Stimulated activated naive B cell treated with anti-CD40 and anti-IgM and Interleukin-4, amounts not matched to agents 10 μg/mL and 1 μg/mL and 100 μg/mL, for 72 hours (primary cell): ENCODE measurements around the gene TRIM41.

ENCODE experiments used
- ATAC-seq, 2 donors: fragments of 150-1000 bp; cut with Tn5 transposase; replicated peaks; 2 replicates each; pipeline ENCODE4 v1.10.0; 2021; ENCODE audit warnings: moderate library complexity in 1 of 2
- DNase-seq: peaks from one replicate; pipeline ENCODE4 v3.0.0; 2021
- H3K27ac Mint-ChIP-seq: one replicate; pipeline ENCODE4 v1.8.0; 2022; ENCODE audit warnings: mild to moderate bottlenecking, mixed read lengths
- H3K27me3 Mint-ChIP-seq, 2 donors: one replicate each; pipeline ENCODE4 v1.8.0; 2022; ENCODE audit warnings: mixed read lengths in 2 of 2
- H3K36me3 Mint-ChIP-seq, 2 donors: one replicate each; pipeline ENCODE4 v1.8.0; 2022; ENCODE audit warnings: mixed read lengths in 2 of 2, mild to moderate bottlenecking in 1 of 2
- H3K4me1 Mint-ChIP-seq, 2 donors: one replicate each; pipeline ENCODE4 v1.8.0; 2022; ENCODE audit warnings: mixed read lengths in 2 of 2, mild to moderate bottlenecking in 1 of 2
- H3K4me3 Mint-ChIP-seq, 2 donors: one replicate each; pipeline ENCODE4 v1.8.0; 2022; ENCODE audit warnings: mild to moderate bottlenecking in 2 of 2, mixed read lengths in 2 of 2, moderate library complexity in 1 of 2
- H3K9me3 Mint-ChIP-seq, 2 donors: one replicate each; pipeline ENCODE4 v1.8.0; 2022; ENCODE audit warnings: mixed read lengths in 2 of 2, mild to moderate bottlenecking in 1 of 2

The TRIM41 gene

DNA sequence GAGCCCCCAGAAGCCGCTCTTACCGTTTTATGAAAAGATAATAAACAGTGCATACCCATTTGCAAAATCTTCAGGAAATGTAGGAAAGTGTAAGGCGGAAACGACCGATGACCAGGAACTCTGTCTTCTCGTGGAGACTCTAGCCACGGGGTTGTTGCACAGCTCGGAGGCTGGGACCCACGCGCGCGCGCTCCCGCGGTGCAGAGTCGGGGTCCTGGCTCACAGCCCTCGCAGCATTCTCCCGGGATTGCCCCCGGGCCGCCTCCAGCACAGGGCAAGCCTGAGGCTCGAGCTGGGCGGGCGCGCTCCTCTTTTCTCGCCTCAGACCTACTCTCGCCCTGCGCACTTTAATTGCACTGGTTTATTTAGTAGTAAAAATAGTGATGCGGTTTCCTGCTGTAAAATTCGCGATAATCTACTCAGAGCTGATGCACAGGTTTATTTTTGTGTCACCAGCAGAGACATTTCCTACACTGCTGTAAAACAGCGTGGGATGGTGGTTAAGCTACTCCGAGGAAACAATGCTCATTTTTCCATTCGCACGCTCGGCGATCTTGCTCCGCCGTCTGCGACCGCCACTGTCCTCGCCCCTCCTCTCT lies 33.6 kb upstream of the TRIM41 start:
- ATAC-seq: peak; percentile 28 to 35
- Mint-ChIP-seq H3K4me3 (peak overlapping the region; percentile 90 to 95), H3K9me3 (peaks cover 0 to 4% of the 10 kb centered on the region in 2 donors), H3K27me3 (peaks cover 15% of the 10 kb centered on the region in 2 donors), H3K27ac (peak overlapping the region; percentile 100), H3K36me3 (peaks cover 27 to 45% of the 10 kb centered on the region in 2 donors), H3K4me1 (peaks cover 49 to 74% of the 10 kb centered on the region in 2 donors)
- peak; percentile 64 for DNase-seq

DNA sequence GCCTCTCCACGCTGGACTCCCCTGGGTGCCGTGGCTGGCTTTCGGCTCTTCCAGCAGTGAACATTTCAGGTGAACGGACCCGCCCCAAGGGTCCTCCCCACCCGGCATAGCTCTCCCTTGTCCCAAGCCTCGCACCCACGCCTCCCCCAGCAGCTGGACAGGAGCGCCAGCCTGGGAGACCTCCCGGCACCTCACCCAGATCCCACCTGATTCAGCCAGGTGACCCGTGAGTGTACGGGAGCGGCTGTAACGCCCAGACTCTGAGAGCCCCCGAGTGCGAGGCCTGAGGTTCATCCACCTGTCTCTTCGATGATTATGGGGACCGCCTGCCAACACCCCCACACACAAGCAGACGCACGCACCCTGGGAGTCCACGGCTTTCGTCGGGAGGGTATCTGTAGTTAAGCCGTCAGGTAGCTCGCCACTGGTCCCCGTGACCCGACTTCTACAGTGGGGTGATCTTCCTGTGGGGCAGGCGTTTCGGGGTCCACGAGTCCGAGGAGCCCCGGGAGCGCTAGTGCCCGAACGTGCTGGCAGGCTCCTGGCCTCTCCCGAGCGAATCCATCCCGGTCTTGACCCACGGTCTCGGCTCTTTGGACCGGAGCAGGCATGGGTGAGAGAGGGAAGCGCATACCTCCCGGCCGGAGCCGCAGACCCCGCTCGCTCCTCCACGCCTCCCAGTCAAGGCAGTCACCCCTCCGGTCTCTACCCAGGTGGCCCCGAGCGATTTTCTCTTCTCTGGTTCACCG lies 32.9 kb upstream of the TRIM41 start:
- H3K4me3 Mint-ChIP-seq: peak overlapping the region; percentile 90 to 95
- DNase-seq: peak; percentile 31
- ATAC-seq: peak; percentile 5 to 7
- H3K36me3 Mint-ChIP-seq: peaks cover 27 to 45% of the 10 kb centered on the region in 2 donors
- peaks cover 0 to 4% of the 10 kb centered on the region in 2 donors for H3K9me3 Mint-ChIP-seq
- peaks cover 15% of the 10 kb centered on the region in 2 donors for H3K27me3 Mint-ChIP-seq
- peak overlapping the region; percentile 100 for H3K27ac Mint-ChIP-seq
- H3K4me1 Mint-ChIP-seq: peaks cover 49 to 70% of the 10 kb centered on the region in 2 donors

DNA sequence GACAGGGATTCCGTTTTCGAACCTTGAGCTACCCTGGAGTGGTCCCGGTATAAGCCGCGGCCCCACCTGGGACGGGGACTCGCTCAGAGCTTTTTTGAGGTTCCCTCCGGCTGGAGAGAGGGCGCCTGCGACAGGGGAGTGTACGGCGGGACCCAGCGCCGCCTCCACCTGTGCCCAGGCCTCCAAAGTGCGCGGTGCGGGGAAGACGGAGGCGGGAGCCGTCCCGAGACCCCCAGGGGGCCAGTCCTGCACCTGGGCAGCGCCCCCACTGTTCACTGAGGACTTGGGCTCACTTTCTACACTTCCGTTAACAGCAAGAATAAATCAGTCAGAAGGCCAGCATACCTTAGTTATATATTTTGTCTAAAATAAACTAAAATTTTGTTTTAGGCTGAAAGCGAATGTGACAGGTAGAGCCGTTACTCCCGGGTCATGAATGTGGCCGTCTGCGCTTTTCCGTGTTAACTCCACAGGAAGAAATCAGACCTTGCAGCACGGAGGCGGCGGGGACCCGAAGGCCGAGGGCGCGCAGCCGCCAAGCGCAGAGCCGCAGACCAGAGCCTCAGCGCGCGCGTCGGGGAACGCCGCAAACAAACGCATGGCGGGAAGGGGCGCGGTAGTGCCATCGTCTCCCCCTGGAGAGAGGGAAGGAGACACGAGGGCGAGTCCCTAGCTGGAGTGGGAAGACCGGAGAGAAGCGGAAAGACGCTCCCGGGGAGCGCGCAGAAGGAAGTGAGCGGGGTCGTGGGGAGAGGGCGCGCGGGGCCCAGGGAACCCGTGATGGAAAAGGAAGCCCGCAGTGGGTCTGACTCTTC lies 32.2 kb upstream of the TRIM41 start:
- DNase-seq: peak; percentile 29

DNA sequence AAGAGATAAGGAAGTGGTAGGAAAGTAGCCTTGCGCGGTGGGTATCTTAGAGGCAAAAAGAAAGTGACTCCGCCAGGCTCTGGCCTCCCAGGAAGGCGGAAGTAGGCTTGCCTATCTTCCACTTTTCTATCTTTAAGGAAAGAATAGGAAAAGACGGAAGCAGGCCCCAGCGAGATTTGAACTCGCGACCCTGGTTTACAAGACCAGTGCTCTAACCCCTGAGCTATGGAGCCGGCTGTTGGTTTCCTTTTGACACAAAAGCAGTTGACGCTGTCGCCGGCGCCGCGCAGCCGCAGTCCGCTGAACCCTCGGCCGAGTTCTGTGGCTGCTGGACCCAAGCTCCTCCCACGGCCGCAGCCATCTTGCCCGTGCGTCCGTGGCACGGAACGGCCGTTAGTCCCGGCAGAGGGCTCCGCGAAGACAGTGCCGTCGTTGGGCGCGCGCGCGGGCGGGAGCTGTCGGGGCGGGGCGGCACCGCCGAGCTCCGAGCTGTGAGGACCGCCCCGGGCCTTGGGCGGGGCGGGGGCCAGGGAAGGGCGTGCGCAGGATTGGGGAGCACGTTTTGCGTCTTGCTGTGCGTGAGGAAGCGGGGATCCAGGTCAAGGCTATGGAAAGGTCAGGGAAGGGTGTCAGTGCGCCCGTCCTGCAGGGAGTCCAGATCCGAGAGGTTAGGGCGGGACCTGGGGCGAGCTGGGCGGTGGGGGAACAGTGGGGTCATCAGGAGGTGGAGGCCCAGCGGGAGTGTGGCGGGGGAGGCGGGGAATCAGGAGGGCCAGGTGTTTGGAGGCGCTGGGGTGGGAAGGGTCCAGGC lies 31.4 kb upstream of the TRIM41 start:
- Mint-ChIP-seq H3K36me3 (peaks cover 28 to 40% of the 10 kb centered on the region in 2 donors), H3K27ac (peak overlapping the region; percentile 100), H3K4me3 (peak overlapping the region; percentile 90 to 95), H3K4me1 (peaks cover 43 to 62% of the 10 kb centered on the region in 2 donors), H3K27me3 (peaks cover 15% of the 10 kb centered on the region in 2 donors), H3K9me3 (peaks cover 0 to 3% of the 10 kb centered on the region in 2 donors)
- peak; percentile 64 to 73 for ATAC-seq
- DNase-seq: peak; percentile 95

More for the DNA sequence above, 32.2 kb upstream of the TRIM41 start:
- peaks cover 0 to 3% of the 10 kb centered on the region in 2 donors for H3K9me3 Mint-ChIP-seq
- H3K27ac Mint-ChIP-seq: peak overlapping the region; percentile 100
- peaks cover 46 to 64% of the 10 kb centered on the region in 2 donors for H3K4me1 Mint-ChIP-seq
- H3K4me3 Mint-ChIP-seq: peak overlapping the region; percentile 90 to 95
- peak; percentile 10 to 15 for ATAC-seq
- H3K36me3 Mint-ChIP-seq: peaks cover 28 to 42% of the 10 kb centered on the region in 2 donors
- H3K27me3 Mint-ChIP-seq: peaks cover 15% of the 10 kb centered on the region in 2 donors

DNA sequence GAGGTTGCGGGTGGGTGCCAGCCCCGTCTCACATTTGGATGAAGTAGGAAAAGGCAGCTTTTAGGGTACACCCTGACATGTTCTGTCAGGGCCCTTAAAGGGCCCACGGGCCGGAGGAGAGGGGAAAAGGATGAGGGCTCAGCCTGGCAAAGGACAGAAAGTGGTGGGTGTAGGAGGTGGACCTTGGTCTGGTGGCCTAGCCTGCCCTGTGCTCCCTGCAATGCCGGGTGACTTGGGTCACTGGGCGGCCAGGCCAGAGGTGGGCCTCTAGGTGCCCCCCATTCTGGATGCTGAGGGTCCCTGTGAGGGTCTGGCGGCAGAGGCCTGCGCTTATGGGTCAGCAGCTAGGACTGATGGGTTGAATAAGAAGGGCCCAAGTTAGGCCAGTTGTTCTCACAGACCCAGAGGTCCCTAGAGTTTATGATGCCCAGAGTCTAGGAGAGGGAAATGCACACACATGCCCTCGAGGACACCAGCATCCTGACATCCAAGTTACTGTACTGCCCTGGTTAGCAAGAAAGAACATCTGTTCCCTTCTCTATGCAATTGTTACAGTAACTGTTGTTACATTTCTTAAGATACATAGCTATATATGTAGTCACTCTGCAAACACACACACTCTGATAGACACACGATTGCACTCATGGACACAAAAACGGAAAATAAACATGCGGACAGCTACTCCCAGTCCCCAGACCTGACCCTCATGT lies 30.6 kb upstream of the TRIM41 start:
- Mint-ChIP-seq H3K27ac (peak overlapping the region; percentile 100), H3K36me3 (peaks cover 28 to 34% of the 10 kb centered on the region in 2 donors), H3K4me1 (peaks cover 44 to 64% of the 10 kb centered on the region in 2 donors), H3K4me3 (peak overlapping the region; percentile 90 to 95), H3K9me3 (peaks cover 0 to 3% of the 10 kb centered on the region in 2 donors), H3K27me3 (peaks cover 15% of the 10 kb centered on the region in 2 donors)
- ATAC-seq: no peak
- no peak for DNase-seq

DNA sequence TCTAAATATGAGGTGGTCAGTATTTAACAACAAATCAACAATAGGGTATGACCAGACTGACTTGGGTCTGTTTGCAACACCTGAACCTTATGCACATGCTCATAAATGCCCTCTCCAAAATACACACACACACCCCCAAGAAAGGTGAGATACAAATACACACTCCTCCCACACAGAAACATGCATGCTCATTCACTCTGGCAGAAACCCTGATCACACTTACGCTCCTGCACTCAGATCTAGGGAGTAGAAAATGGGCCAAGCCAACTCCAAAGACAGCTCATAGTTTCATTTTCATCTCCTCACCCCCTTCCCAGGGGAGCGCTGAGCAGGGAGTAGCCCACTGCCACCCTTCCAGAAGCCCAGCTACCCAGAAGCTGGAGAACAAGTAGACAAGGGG lies 29.4 kb upstream of the TRIM41 start:
- Mint-ChIP-seq H3K27ac (no peak overlapping the region), H3K4me3 (no peak overlapping the region), H3K36me3 (peaks cover 19 to 22% of the 10 kb centered on the region in 2 donors), H3K9me3 (peaks cover 0 to 1% of the 10 kb centered on the region in 2 donors), H3K27me3 (peaks cover 10 to 11% of the 10 kb centered on the region in 2 donors), H3K4me1 (peaks cover 42 to 64% of the 10 kb centered on the region in 2 donors)
- DNase-seq (no peak), ATAC-seq (no peak)

DNA sequence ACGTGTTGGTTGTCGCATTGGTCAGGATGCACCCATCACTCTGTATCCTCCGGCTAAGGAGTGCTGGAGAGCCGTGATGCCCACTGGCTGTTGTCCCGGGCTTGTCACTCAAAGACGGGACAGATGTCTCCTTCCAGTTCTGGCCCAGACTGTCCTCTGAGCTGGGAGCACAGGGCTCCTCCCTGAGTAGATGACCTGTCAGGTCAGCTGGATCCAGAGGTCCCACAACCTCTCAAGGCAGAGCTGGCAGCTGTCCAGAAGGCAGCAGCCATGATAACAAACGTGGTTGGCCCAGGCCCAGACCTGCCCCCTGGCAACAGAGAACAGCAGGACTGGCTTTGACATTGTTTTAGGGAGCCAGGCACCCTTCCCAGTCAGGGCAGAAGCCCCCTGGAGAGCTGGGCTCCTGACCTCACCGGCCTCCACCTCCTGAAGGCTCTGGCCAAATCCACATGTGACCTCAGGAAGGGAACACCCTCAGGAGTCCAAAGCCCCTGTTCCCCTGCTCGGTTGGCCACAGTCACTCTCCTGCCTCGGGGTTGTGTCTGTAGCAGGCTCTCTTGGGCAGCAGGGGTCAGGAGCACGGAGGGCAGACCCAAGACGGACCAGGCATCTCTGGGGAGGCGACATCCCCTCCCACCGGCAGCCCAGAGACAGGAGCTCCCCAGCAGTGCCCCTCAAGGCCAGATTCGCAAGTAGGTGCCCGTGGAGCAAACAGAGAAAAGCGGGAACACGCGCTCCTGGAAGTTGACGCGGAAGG lies 28.4 kb upstream of the TRIM41 start:
- Mint-ChIP-seq H3K4me3 (no peak overlapping the region), H3K9me3 (peaks cover 0 to 1% of the 10 kb centered on the region in 2 donors), H3K27ac (no peak overlapping the region), H3K36me3 (peaks cover 15 to 17% of the 10 kb centered on the region in 2 donors), H3K4me1 (peaks cover 45 to 67% of the 10 kb centered on the region in 2 donors), H3K27me3 (peaks cover 6% of the 10 kb centered on the region in 2 donors)
- ATAC-seq: no peak
- DNase-seq: no peak

DNA sequence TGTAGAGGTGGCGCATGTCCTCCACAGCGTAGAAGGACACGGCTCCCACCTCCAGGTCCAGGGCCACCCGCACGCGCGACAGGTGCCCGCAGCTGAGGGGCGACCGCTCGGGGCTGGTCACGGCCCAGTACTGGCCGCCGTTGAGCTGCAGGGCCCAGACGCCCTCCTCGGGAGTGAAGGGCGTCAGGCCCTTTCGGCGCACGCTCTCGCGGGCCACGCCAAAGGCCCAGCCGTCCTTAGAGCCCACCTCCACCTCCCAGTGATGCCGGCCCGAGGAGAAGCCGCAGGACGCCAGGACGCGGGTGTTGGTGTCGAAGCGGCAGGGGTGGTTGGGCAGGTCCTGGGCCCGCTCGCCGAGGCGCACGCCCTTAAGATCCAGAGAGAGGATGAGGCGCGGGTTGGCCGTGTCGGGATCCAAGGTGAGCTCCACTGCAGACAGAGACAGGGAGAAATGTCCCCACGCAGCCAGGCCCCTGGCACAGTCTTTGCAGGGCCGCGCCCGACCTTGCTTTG lies 27.8 kb upstream of the TRIM41 start:
- DNase-seq (no peak), ATAC-seq (no peak)
- H3K9me3 Mint-ChIP-seq: peaks cover 0 to 1% of the 10 kb centered on the region in 2 donors
- no peak overlapping the region for H3K27ac Mint-ChIP-seq
- peaks cover 6% of the 10 kb centered on the region in 2 donors for H3K27me3 Mint-ChIP-seq
- peaks cover 46 to 68% of the 10 kb centered on the region in 2 donors for H3K4me1 Mint-ChIP-seq
- H3K4me3 Mint-ChIP-seq: no peak overlapping the region
- H3K36me3 Mint-ChIP-seq: peaks cover 12 to 13% of the 10 kb centered on the region in 2 donors

DNA sequence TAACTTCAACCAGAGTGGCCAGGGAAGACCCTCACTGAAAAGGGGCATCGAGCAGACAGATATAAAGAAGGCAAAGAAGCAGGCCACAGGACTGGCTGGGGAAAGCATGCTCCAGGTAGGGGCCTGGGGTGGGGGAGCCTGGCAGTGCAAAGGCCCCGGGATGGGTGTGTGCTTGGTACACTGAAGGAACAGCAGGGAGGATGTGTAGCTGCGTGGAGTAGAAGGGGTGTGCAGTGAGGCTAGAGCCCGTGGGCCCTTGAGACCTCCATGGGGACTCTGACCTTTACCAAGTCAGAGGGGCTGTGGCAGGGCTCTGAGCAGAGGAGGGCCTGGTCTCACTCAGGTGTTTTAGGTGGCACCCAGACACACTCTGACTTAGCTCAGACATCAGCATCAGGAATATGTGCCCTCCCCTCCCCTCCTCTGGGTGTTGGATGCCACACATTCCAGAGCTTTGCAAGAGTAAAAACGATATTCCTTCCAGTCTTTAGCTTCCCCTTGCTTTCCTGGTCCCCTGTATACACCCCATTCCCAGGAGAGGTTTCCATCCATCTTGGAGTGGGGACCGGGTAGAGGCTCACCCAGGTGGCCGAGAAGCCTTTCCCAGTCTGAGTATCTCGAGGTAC lies 25.6 kb upstream of the TRIM41 start:
- peak overlapping the region in 1 of 2 donors; percentile 29 for H3K4me3 Mint-ChIP-seq
- DNase-seq (no peak), ATAC-seq (no peak)
- H3K36me3 Mint-ChIP-seq: peaks cover 3 to 4% of the 10 kb centered on the region in 2 donors
- H3K4me1 Mint-ChIP-seq: peaks cover 38 to 57% of the 10 kb centered on the region in 2 donors
- H3K9me3 Mint-ChIP-seq: no peaks in the 10 kb centered on the region
- H3K27ac Mint-ChIP-seq: peak overlapping the region; percentile 69
- H3K27me3 Mint-ChIP-seq: no peaks in the 10 kb centered on the region

DNA sequence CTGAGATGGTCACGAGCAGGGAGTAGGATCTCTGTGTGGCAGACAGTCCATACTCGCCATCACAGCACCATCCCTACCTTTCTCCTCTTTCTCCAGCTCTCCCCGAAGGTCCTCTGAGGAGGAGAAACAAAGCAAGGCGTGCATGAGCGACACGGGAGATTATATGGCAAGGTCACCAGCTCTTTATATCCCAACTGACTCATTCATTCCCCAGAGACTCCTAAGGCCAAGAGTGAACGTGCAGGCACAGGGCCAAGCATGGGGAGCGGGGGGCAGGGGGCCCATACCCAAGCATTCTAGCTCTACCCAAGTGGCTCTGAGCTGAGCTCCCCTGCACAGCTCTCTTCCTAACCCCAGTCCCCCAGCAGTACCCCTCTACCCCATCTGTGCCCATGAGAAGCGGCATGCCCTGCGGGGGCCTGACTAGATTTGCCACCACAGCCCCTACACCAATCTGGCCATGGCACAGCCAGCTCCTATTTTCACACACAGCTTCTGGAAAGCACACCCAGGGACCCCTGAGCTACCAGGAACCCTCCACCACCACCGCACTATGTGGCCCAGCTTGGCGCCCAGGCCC lies 24.9 kb upstream of the TRIM41 start:
- peaks cover under 1 to 4% of the 10 kb centered on the region in 2 donors for H3K27me3 Mint-ChIP-seq
- ATAC-seq: no peak
- H3K36me3 Mint-ChIP-seq: peaks cover 3 to 4% of the 10 kb centered on the region in 2 donors
- H3K27ac Mint-ChIP-seq: peak overlapping the region; percentile 87
- peaks cover 35 to 50% of the 10 kb centered on the region in 2 donors for H3K4me1 Mint-ChIP-seq
- H3K9me3 Mint-ChIP-seq: no peaks in the 10 kb centered on the region
- H3K4me3 Mint-ChIP-seq: peak overlapping the region; percentile 66 to 71
- DNase-seq: no peak

DNA sequence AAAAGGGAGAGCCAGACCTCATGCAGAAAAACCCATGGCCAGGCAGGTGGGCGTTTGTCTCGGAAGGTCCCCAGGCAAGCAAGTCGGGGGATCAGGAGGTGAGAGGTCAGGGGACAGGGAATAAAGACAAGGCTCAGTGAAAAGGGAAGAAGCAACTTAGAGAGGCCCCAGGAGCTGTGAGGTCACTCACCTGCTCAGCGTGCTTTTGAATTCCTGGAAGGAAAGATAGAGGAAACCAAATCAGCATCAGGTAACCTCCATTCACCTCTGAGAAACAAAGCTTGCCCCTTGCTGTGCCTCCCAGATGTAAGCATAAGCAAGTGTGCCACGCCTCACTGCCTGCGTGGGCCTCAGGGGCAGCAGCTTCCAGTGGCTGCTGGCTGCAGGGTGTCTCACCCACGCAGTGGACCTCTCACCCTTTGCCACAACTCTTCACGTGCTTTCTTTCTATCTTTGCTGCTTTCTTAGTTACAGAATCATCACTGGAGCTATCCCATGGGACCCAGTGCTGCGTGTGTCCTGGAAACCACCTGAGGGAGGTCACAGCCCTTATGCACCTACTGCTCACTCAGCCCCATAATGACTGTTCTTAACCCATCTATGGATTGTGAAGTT lies 24.1 kb upstream of the TRIM41 start:
- DNase-seq (peak; percentile 83), ATAC-seq (peak; percentile 91 to 93)
- no peaks in the 10 kb centered on the region for H3K9me3 Mint-ChIP-seq
- peak overlapping the region; percentile 66 to 71 for H3K4me3 Mint-ChIP-seq
- H3K27ac Mint-ChIP-seq: peak overlapping the region; percentile 87
- peaks cover 40 to 50% of the 10 kb centered on the region in 2 donors for H3K4me1 Mint-ChIP-seq
- peaks cover 6 to 12% of the 10 kb centered on the region in 2 donors for H3K27me3 Mint-ChIP-seq
- peaks cover 3 to 4% of the 10 kb centered on the region in 2 donors for H3K36me3 Mint-ChIP-seq
